Fibroblast of lung (primary cell): ENCODE measurements around the gene TBC1D21. TPM values are rescaled to one million over a fixed set of nuclear protein-coding genes. Genes with fewer than 3 reads are reported as not detected.

Experiments
- DNase-seq, 2 donors: peaks; one replicate each; pipeline versions ENCODE4 v3.0.0 to v3.0.0-alpha.2; 2010; ENCODE audit warnings: low read depth in 2 of 2
- H2AFZ ChIP-seq: 2 replicates; pipeline ENCODE4 v1.5.1; 2012; ENCODE audit warnings: low read length, control low read depth, inconsistent platforms
- H3K27ac ChIP-seq: 2 replicates; pipeline ENCODE4 v1.5.1; 2011; ENCODE audit warnings: low read length, control low read depth; ENCODE audit not compliant: insufficient read depth
- H3K27me3 ChIP-seq: 2 replicates; pipeline ENCODE4 v1.5.1; 2011; ENCODE audit warnings: mild to moderate bottlenecking, low read length; ENCODE audit not compliant: control insufficient read depth, insufficient read depth
- H3K36me3 ChIP-seq: 2 replicates; pipeline ENCODE4 v1.5.1; 2011; ENCODE audit warnings: low read length; ENCODE audit not compliant: control insufficient read depth, insufficient read depth
- H3K4me1 ChIP-seq: 2 replicates; pipeline ENCODE4 v1.5.1; 2011; ENCODE audit warnings: low read length; ENCODE audit not compliant: control insufficient read depth, insufficient read depth; ENCODE audit errors: extremely low read depth
- H3K4me2 ChIP-seq: 2 replicates; pipeline ENCODE4 v1.5.1; 2011; ENCODE audit warnings: low read length, control low read depth; ENCODE audit not compliant: insufficient read depth; ENCODE audit errors: extremely low read depth
- H3K4me3 ChIP-seq, 4 experiments: fragments of 200-600 bp in 1 of 4; sonication (generic) in 1 of 4; replicated peaks in 1 of 4; 2 replicates each; pipeline ENCODE4 v1.5.1; 2011 to 2016; ENCODE audit warnings: low read length in 4 of 4, low read depth in 3 of 4, mild to moderate bottlenecking in 3 of 4, control low read depth in 2 of 4, inconsistent platforms in 1 of 4, mixed read lengths in 1 of 4; ENCODE audit not compliant: insufficient read depth in 1 of 4; ENCODE audit errors: control extremely low read depth in 1 of 4
- H3K79me2 ChIP-seq: 2 replicates; pipeline ENCODE4 v1.5.1; 2012; ENCODE audit warnings: mild to moderate bottlenecking, low read length, inconsistent platforms; ENCODE audit not compliant: control insufficient read depth, insufficient read depth
- H3K9ac ChIP-seq: 2 replicates; pipeline ENCODE4 v1.5.1; 2011; ENCODE audit warnings: mild to moderate bottlenecking, low read length, control low read depth; ENCODE audit not compliant: insufficient read depth
- H3K9me3 ChIP-seq: 2 replicates; pipeline ENCODE4 v1.5.1; 2012; ENCODE audit warnings: low read depth, low read length; ENCODE audit not compliant: control insufficient read depth, insufficient read depth
- H4K20me1 ChIP-seq: 2 replicates; pipeline ENCODE4 v1.5.1; 2011; ENCODE audit warnings: low read length; ENCODE audit not compliant: control insufficient read depth, insufficient read depth; ENCODE audit errors: extremely low read depth
- EZH2 ChIP-seq: IDR thresholded peaks from 2 replicates; pipeline ENCODE4 v1.5.1; 2012; ENCODE audit warnings: low read length, control low read depth, mild to moderate bottlenecking; ENCODE audit errors: missing control alignments
- polyA plus RNA-seq, 2 donors: library from polyadenylated mRNA; depleted of rRNA in 1 of 2; stranded (reverse) in 1 of 2; unstranded in 1 of 2; fragments of >200 nt; gene quantifications; 2 replicates each; pipeline ENCODE4 v1.2.1, GENCODE V29; 2011 to 2012; ENCODE audit warnings: missing spikeins in 1 of 2
- total RNA-seq: library from RNA; depleted of rRNA; stranded (reverse); fragments of >200 nt; gene quantifications from 2 replicates; pipeline ENCODE4 v1.2.1, GENCODE V29; 2014
- TF ChIP-seq, protein P1 (sequence below), 2 donors: IDR thresholded peaks in 1 of 2; conservative IDR thresholded peaks in 1 of 2; 1 replicate in 1 of 2; 2 replicates in 1 of 2; pipeline ENCODE4 v1.5.1; 2011 to 2012; ENCODE audit warnings: low read length in 2 of 2, control low read depth in 1 of 2, inconsistent platforms in 1 of 2, low read depth in 1 of 2, mild to moderate bottlenecking in 1 of 2

Gene TBC1D21
- total and polyA plus RNA-seq, 2 donors (not counting 1 experiment from before 2014, with no cell fraction given), result not detected

DNA sequence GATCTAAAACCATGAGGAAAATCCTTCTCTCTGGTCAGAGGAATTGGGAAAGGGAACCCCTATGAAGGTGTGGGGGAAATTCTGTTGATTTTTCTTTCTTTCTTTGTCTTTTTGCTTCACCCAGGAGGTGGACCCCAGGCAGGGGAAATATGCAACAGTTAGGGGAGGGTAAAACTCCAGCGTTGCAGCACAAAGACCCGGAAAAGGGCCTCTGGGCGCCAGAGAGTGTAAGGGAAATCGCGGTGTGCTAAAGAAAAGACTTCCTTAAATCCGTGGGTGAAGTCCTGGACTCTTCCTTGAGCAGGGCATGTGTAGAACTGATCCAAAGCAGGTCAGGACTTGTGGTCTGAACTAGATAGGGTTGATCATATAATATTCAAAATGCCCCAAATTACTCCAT lies 11.1 kb upstream of the TBC1D21 start:
- TF ChIP-seq, protein P1, sequence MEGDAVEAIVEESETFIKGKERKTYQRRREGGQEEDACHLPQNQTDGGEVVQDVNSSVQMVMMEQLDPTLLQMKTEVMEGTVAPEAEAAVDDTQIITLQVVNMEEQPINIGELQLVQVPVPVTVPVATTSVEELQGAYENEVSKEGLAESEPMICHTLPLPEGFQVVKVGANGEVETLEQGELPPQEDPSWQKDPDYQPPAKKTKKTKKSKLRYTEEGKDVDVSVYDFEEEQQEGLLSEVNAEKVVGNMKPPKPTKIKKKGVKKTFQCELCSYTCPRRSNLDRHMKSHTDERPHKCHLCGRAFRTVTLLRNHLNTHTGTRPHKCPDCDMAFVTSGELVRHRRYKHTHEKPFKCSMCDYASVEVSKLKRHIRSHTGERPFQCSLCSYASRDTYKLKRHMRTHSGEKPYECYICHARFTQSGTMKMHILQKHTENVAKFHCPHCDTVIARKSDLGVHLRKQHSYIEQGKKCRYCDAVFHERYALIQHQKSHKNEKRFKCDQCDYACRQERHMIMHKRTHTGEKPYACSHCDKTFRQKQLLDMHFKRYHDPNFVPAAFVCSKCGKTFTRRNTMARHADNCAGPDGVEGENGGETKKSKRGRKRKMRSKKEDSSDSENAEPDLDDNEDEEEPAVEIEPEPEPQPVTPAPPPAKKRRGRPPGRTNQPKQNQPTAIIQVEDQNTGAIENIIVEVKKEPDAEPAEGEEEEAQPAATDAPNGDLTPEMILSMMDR (conservative IDR thresholded peaks at IDR 0.05 in 1 of 2, IDR thresholded peaks at IDR 0.05 in 1 of 2; ENCODE audit: low read depth in 1 of 2, low read length in 2 of 2), result no peak
- no peak for TF ChIP-seq EZH2
- Histone ChIP-seq H2AFZ (no peak overlapping the region), H3K36me3 (no peaks in the 10 kb centered on the region), H3K9ac (no peak overlapping the region), H3K4me3 (no peak overlapping the region), H3K27me3 (peaks cover 14% of the 10 kb centered on the region), H3K4me2 (no peak overlapping the region), H3K9me3 (no peaks in the 10 kb centered on the region), H4K20me1 (no peaks in the 10 kb centered on the region), H3K79me2 (no peaks in the 10 kb centered on the region), H3K4me1 (no peaks in the 10 kb centered on the region), H3K27ac (no peak overlapping the region)
- no peak for DNase-seq

GRCh38 chr15:73865379-73865778 lies 8.0 kb upstream of the TBC1D21 start:
- Histone ChIP-seq H3K4me2 (no peak overlapping the region), H3K9me3 (no peaks in the 10 kb centered on the region), H2AFZ (no peak overlapping the region), H3K27me3 (peaks cover 30% of the 10 kb centered on the region), H3K4me3 (no peak overlapping the region), H3K36me3 (no peaks in the 10 kb centered on the region), H3K4me1 (no peaks in the 10 kb centered on the region), H3K9ac (no peak overlapping the region), H3K79me2 (no peaks in the 10 kb centered on the region), H3K27ac (no peak overlapping the region), H4K20me1 (no peaks in the 10 kb centered on the region)
- no peak for DNase-seq
- TF ChIP-seq EZH2, result no peak
- TF ChIP-seq, protein P1 (conservative IDR thresholded peaks at IDR 0.05 in 1 of 2, IDR thresholded peaks at IDR 0.05 in 1 of 2; ENCODE audit: low read depth in 1 of 2, low read length in 2 of 2), result no peak

DNA sequence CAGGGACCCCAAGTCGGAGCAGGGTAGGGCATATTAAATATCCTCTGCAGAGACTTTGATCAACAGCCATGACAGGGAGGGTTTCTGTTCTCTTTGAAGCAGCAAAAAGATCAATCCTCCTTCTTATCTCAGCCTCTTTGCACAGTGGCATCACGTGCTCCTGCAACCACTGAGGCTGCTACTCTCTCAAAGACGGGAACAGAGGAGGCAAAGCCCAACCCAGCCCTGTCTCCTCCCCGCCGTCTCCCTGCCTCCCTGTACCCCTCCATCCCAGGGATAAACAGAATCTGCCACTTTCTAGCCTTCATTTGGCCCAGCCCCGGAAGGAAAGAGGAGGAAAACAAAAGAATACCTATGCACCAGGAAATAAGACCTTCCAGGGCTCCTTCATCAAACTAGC lies 7.5 kb upstream of the TBC1D21 start:
- no peak overlapping the region for H3K27ac ChIP-seq
- no peak overlapping the region for H3K4me3 ChIP-seq
- no peaks in the 10 kb centered on the region for H3K4me1 ChIP-seq
- no peak overlapping the region for H3K4me2 ChIP-seq
- H4K20me1 ChIP-seq, result no peaks in the 10 kb centered on the region
- H2AFZ ChIP-seq, result no peak overlapping the region
- H3K79me2 ChIP-seq, result no peaks in the 10 kb centered on the region
- no peak for DNase-seq
- no peak overlapping the region for H3K9ac ChIP-seq
- no peaks in the 10 kb centered on the region for H3K9me3 ChIP-seq
- H3K36me3 ChIP-seq, result no peaks in the 10 kb centered on the region
- H3K27me3 ChIP-seq, result peaks cover 31% of the 10 kb centered on the region
- TF ChIP-seq EZH2, result no peak
- TF ChIP-seq, protein P1 (conservative IDR thresholded peaks at IDR 0.05 in 1 of 2, IDR thresholded peaks at IDR 0.05 in 1 of 2; ENCODE audit: low read depth in 1 of 2, low read length in 2 of 2), result no peak
